Adrenal gland (tissue), 12 donors: ENCODE data around the gene SMCO1. TPM values are rescaled to one million over a fixed set of nuclear protein-coding genes. Genes with fewer than 3 reads are reported as not detected.
"Not testable (repeated sequence)": the region's sequence is repeated elsewhere in the genome, so short reads cannot be mapped to it uniquely, and the experiment has no call there.

Source experiments
- DNase-seq, 7 donors: peaks; one replicate each; pipeline ENCODE4 v3.0.0-alpha.2; 2019 to 2020
- H3K27ac ChIP-seq, 5 donors: fragments of 200-600 bp; sonication (generic) in 4 of 5; 1 replicate in 3 of 5; 2 replicates in 2 of 5; pipeline versions ENCODE4 v1.5.1 to v1.8.0; 2016 to 2020; ENCODE audit warnings: mild to moderate bottlenecking in 1 of 5
- H3K27me3 ChIP-seq: fragments of 200-600 bp; 2 replicates; pipeline ENCODE4 v1.8.0; 2021
- H3K36me3 ChIP-seq, 2 donors: fragments of 200-600 bp; replicated peaks in 1 of 2; 1 replicate in 1 of 2; 2 replicates in 1 of 2; pipeline versions ENCODE4 v1.5.1 to v1.8.0; 2018 to 2022
- H3K4me1 ChIP-seq, 2 donors: fragments of 200-600 bp; replicated peaks in 1 of 2; 1 replicate in 1 of 2; 2 replicates in 1 of 2; pipeline versions ENCODE4 v1.5.1 to v1.8.0; 2018 to 2021
- H3K4me3 ChIP-seq, 4 donors: fragments of 200-600 bp; sonication (generic) in 3 of 4; one replicate each; pipeline ENCODE4 v1.5.1; 2016 to 2018
- H3K9me3 ChIP-seq, 3 donors: fragments of 200-600 bp; sonication (generic) in 1 of 3; replicated peaks in 1 of 3; 1 replicate in 2 of 3; 2 replicates in 1 of 3; pipeline versions ENCODE4 v1.5.1 to v1.8.0; 2016 to 2021
- CTCF ChIP-seq, 6 experiments: fragments of 450-650 bp in 4 of 6; fragments of 200-600 bp in 2 of 6; sonication (generic) in 1 of 6; IDR thresholded peaks; 1 replicate in 5 of 6; 2 replicates in 1 of 6; pipeline versions ENCODE4 v1.5.1 to v1.8.0; 2016 to 2021; ENCODE audit warnings: antibody characterized with exemption in 6 of 6, mild to moderate bottlenecking in 2 of 6, moderate library complexity in 1 of 6
- POLR2A ChIP-seq, 2 donors: fragments of 450-650 bp; IDR thresholded peaks; one replicate each; pipeline ENCODE4 v1.6.1; 2017; ENCODE audit warnings: antibody characterized with exemption in 2 of 2, mild to moderate bottlenecking in 2 of 2, moderate library complexity in 1 of 2
- WGBS, 4 donors: extraction: QIAGEN DNeasy Blood & Tissue Kit in 2 of 4; methylation state at CpG; one replicate each; pipeline versions ENCODE4 v1.1.5 to v1.1.7; 2013 to 2017; 5-methylcytosine and 5-hydroxymethylcytosine counted together
- intact Hi-C, 2 donors: fragments of 100-400 bp; cut with DNase I; formaldehyde crosslinking; loops; one replicate each; pipeline versions ENCODE4 v1.14.1 to v1.15.0; 2022 to 2023
- polyA plus RNA-seq, 3 donors: library from polyadenylated mRNA; stranded (reverse); fragments of 200-250 nt in 2 of 3; fragments of 350-450 nt in 1 of 3; fragmentation: Illumina TruSeq in 1 of 3; extraction: RNeasy Lipid Tissue Mini Kit (QIAGEN cat#74804) in 1 of 3; gene quantifications; one replicate each; pipeline ENCODE4 v1.2.3, GENCODE V29; 2013 to 2014
- total RNA-seq, 9 donors: library from RNA; depleted of rRNA in 4 of 9; stranded (reverse); fragments of >200 nt in 4 of 9; fragments of 120-200 nt in 1 of 9; fragmentation: NEBNext Ultra II Directional in 1 of 9; extraction: Animal tissue kit (Norgen Biotek cat#: 25700) in 1 of 9; gene quantifications; one replicate each; pipeline versions ENCODE4 v1.1.0 to v1.2.4, GENCODE V29; 2013 to 2023
- donor health status: healthy with polysubstance abuse.
- donor health status: Bipolar disorder and iron deficiency.
- donor health status: DM: yes; HTN: yes; CAD: no.
- donor health status: DM: no; HTN: no; CAD: no.
- donor health status: DM: no; HTN: no; CAD: no.
- donor health status: DM: yes; HTN: yes; CAD: no.

The SMCO1 gene
- total and polyA plus RNA-seq, 12 donors: 0.07 to 0.11 TPM; not detected in 10

- H3K27me3 ChIP-seq: no peaks in the 10 kb centered on the region
- H3K36me3 ChIP-seq: no peaks in the 10 kb centered on the region
- H3K4me3 ChIP-seq: no peak overlapping the region
- no peak overlapping the region for H3K27ac ChIP-seq
- H3K9me3 ChIP-seq: no peaks in the 10 kb centered on the region
- no peaks in the 10 kb centered on the region for H3K4me1 ChIP-seq
- intact Hi-C loops: no loop called here
- no peak for DNase-seq
- no peak for TF ChIP-seq POLR2A (IDR thresholded peaks at IDR 0.05)
- TF ChIP-seq CTCF (IDR thresholded peaks at IDR 0.05): no peak
- 92 to 98% (median 93%) methylated on average over 5 of the region's 5 CpGs for WGBS, 4 donors
Measured at GRCh38 chr3:196557236-196557635, 42.1 kb upstream of the SMCO1 start.

DNA sequence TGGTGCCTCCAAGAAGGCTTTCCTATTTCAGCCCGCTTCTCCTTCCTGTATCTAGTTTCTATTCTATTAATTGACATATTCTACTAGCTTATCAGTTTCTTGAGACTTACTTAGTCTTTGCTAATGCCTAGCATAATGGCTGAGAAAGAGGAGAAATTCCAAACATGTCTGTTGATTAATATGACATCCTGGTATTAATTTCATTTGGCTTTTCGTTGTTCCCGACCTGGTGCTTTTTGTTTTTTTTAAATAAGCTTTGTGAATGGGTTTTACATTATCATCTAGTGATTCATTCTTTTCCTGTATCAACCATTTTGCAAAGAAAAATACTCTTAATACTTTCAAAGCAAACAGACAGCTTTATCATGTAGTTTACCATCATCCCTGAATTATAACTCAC, 40.1 kb upstream of the SMCO1 start:
- WGBS, 4 donors: 81 to 90% (median 85%) methylated on average over 3 of the region's 3 CpGs
- intact Hi-C loops: no loop called here
- H3K27me3 ChIP-seq: no peaks in the 10 kb centered on the region
- no peak overlapping the region for H3K4me3 ChIP-seq
- no peak overlapping the region for H3K27ac ChIP-seq
- H3K9me3 ChIP-seq: no peaks in the 10 kb centered on the region
- H3K4me1 ChIP-seq: no peaks in the 10 kb centered on the region
- no peaks in the 10 kb centered on the region for H3K36me3 ChIP-seq
- DNase-seq: no peak
- no peak for TF ChIP-seq POLR2A (IDR thresholded peaks at IDR 0.05)
- no peak for TF ChIP-seq CTCF (IDR thresholded peaks at IDR 0.05)

GRCh38 chr3:196554205-196554604, 39.1 kb upstream of the SMCO1 start:
- Histone ChIP-seq H3K4me1 (no peaks in the 10 kb centered on the region), H3K27me3 (no peaks in the 10 kb centered on the region), H3K4me3 (no peak overlapping the region), H3K27ac (no peak overlapping the region), H3K9me3 (peaks cover 0 to 5% (median 0%) of the 10 kb centered on the region in 3 donors), H3K36me3 (no peaks in the 10 kb centered on the region)
- WGBS, 4 donors: 63 to 76% (median 72%) methylated on average over 3 of the region's 3 CpGs
- TF ChIP-seq POLR2A (IDR thresholded peaks at IDR 0.05): no peak
- DNase-seq: no peak
- intact Hi-C loops: no loop called here

DNA sequence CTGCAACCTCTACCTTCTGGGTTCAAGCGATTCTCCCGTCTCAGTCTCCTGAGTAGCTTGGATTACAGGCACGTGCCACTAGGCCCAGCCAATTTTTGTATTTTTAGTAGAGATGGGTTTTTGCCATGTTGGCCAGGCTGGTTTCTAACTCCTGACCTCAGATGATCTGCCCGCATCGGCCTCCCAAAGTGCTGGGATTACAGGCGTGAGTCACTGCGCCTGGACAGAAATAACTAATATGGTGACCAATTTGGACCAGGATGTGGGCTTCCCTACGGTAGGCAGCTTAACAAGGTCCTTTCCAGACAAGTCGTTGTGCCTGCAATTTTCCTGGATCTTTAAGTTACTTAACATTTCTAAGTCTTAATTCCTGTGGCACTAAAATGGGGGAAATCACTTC, 38.4 kb upstream of the SMCO1 start:
- Histone ChIP-seq H3K27me3 (no peaks in the 10 kb centered on the region), H3K4me3 (no peak overlapping the region), H3K27ac (no peak overlapping the region), H3K36me3 (no peaks in the 10 kb centered on the region), H3K9me3 (peaks cover 0 to 6% (median 0%) of the 10 kb centered on the region in 3 donors), H3K4me1 (no peaks in the 10 kb centered on the region)
- DNase-seq: no peak
- 95 to 98% (median 96%) methylated on average over 8 to 9 of the region's 9 CpGs for WGBS, 4 donors
- TF ChIP-seq POLR2A (IDR thresholded peaks at IDR 0.05) (no peak), CTCF (IDR thresholded peaks at IDR 0.05) (no peak)
- intact Hi-C loops: no loop called here

DNA sequence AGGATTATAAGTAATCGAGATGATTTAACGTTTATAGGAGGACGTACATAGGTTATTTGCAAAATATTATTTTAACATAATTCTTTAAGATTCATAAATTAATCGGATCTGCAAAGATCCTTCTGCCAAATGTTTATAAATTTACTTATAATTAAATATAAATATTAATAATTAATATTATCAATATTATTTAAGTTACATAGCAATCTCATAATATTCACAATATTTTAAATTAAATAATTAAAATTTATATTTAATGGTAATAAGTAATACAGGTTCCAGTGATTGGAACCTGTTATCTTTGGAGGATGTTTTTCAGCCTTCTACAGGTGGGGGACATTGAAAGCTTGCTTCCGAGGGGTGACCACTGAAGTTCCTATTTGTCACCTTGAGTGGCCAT, 37.1 kb upstream of the SMCO1 start:
- TF ChIP-seq CTCF (IDR thresholded peaks at IDR 0.05) (no peak), POLR2A (IDR thresholded peaks at IDR 0.05) (no peak)
- WGBS, 4 donors: 95 to 97% (median 96%) methylated on average over 5 of the region's 5 CpGs
- H3K36me3 ChIP-seq: no peaks in the 10 kb centered on the region
- no peak overlapping the region for H3K27ac ChIP-seq
- no peaks in the 10 kb centered on the region for H3K27me3 ChIP-seq
- H3K9me3 ChIP-seq: peaks cover 0 to 6% (median 0%) of the 10 kb centered on the region in 3 donors
- H3K4me3 ChIP-seq: no peak overlapping the region
- H3K4me1 ChIP-seq: no peaks in the 10 kb centered on the region
- intact Hi-C loops: no loop called here
- DNase-seq: no peak

DNA sequence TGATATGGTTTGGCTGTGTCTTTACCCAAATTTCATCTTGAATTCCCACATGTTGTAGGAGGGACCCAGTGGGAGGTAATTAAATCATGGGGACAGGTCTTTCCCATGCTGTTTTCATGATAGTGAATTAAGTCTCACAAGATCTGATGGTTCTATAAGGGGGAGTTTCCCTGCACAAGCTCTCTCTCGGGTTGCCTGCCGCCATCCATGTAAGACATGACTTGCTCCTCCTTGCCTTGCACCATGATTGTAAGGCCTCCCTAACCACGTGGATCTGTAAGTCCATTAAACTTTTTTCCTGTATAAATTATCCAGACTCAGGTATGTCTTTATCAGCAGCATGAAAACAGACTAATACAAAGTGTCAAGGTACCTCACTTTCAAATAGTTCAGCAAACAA, 35.0 kb upstream of the SMCO1 start:
- H3K4me1 ChIP-seq, H3K27me3 ChIP-seq, DNase-seq, H3K9me3 ChIP-seq, H3K27ac ChIP-seq, H3K4me3 ChIP-seq, intact Hi-C loops, H3K36me3 ChIP-seq: not testable (repeated sequence)
- 82 to 88% (median 84%) methylated on average over 3 of the region's 3 CpGs for WGBS, 4 donors

DNA sequence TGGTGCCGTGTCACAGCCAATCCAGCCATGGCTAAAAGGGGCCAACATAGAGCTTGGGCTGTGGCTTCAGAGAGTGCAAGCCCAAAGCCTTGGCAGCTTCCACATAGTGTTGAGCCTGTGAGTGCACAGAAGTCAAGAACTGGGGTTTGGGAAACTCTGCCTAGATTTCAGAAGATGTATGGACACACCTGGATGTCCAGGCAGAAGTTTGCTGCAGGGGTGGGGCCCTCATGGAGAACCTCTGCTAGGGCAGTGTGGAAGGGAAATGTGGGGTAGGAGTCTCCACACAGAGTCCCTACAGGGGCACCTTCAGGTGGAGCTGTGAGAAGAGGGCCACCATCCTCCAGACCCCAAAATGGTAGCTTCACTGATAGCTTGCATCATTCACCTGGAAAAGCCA, 34.2 kb upstream of the SMCO1 start:
- H3K9me3 ChIP-seq, H3K4me1 ChIP-seq, H3K36me3 ChIP-seq, H3K4me3 ChIP-seq, intact Hi-C loops, H3K27me3 ChIP-seq, H3K27ac ChIP-seq, DNase-seq: not testable (repeated sequence)
- 97 to 100% (median 100%) methylated on average over 1 of the region's 1 CpG for WGBS, 4 donors
